ENCODE measurements around the gene ACER1. TPM values are rescaled to one million over a fixed set of nuclear protein-coding genes. Genes with fewer than 3 reads are reported as not detected.

ACER1 gene
- total RNA-seq, 4 donors from 2014 or later, result 0.61 TPM; not detected in 3

DNA sequence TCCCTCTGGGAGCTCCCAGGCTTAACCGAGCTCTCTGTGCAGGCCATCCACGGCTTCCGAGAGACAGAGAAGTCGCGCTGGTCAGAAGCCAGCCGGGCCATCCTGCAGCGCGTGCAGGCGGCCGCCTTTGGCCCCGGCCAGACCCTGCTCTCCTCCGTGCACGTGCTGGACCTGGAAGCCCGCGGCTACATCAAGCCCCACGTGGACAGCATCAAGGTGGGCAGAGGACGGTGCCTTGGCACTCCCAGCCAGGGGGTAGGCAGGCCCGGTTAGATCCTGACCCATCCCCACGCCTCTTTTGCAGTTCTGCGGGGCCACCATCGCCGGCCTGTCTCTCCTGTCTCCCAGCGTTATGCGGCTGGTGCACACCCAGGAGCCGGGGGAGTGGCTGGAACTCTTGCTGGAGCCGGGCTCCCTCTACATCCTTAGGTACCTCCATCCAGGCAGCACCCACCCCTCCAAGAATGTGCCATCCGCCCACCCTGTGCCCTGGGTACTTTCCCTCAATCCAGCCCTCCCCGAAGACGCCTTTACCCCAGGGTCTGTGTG lies 40.8 kb upstream of the ACER1 start:
- Histone ChIP-seq H3K27me3 (no peaks in the 10 kb centered on the region), H3K9me3 (no peaks in the 10 kb centered on the region), H3K27ac (peak overlapping the region; percentile 97 to 100), H3K4me3 (no peak overlapping the region), H3K36me3 (no peaks in the 10 kb centered on the region), H3K4me1 (peaks cover 0 to 9% of the 10 kb centered on the region in 2 donors)
- TF ChIP-seq, protein P1, sequence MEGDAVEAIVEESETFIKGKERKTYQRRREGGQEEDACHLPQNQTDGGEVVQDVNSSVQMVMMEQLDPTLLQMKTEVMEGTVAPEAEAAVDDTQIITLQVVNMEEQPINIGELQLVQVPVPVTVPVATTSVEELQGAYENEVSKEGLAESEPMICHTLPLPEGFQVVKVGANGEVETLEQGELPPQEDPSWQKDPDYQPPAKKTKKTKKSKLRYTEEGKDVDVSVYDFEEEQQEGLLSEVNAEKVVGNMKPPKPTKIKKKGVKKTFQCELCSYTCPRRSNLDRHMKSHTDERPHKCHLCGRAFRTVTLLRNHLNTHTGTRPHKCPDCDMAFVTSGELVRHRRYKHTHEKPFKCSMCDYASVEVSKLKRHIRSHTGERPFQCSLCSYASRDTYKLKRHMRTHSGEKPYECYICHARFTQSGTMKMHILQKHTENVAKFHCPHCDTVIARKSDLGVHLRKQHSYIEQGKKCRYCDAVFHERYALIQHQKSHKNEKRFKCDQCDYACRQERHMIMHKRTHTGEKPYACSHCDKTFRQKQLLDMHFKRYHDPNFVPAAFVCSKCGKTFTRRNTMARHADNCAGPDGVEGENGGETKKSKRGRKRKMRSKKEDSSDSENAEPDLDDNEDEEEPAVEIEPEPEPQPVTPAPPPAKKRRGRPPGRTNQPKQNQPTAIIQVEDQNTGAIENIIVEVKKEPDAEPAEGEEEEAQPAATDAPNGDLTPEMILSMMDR (IDR thresholded peaks at IDR 0.05), result no peak
- TF ChIP-seq POLR2A (IDR thresholded peaks at IDR 0.05), result no peak
- DNase-seq, result peak; percentile 35 to 39
- intact Hi-C loops (cut with DNase I; ENCODE audit: low total_unique reads), result no loop called here

DNA sequence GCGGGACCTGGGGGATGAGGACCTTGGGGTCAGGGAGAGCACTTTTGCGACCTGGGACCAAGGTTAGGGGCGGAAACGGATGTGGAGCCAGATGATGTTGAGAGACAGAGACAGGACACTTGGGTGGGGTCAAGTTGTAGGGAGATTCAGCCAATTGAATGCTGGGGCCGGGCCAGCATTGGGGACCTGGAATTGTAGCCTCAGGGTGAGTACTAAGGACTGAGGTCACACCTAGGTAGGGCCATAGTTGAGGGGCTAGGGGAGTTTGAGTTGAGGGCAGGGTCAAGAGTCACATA lies 40.3 kb upstream of the ACER1 start:
- Histone ChIP-seq H3K27me3 (no peaks in the 10 kb centered on the region), H3K9me3 (no peaks in the 10 kb centered on the region), H3K36me3 (no peaks in the 10 kb centered on the region), H3K27ac (peak overlapping the region; percentile 97 to 100), H3K4me1 (peaks cover 0 to 9% of the 10 kb centered on the region in 2 donors), H3K4me3 (peak overlapping the region; percentile 96)
- no peak for DNase-seq
- TF ChIP-seq, protein P1 (IDR thresholded peaks at IDR 0.05), result no peak
- TF ChIP-seq POLR2A (IDR thresholded peaks at IDR 0.05), result no peak
- intact Hi-C loops (cut with DNase I; ENCODE audit: low total_unique reads), result no loop called here

DNA sequence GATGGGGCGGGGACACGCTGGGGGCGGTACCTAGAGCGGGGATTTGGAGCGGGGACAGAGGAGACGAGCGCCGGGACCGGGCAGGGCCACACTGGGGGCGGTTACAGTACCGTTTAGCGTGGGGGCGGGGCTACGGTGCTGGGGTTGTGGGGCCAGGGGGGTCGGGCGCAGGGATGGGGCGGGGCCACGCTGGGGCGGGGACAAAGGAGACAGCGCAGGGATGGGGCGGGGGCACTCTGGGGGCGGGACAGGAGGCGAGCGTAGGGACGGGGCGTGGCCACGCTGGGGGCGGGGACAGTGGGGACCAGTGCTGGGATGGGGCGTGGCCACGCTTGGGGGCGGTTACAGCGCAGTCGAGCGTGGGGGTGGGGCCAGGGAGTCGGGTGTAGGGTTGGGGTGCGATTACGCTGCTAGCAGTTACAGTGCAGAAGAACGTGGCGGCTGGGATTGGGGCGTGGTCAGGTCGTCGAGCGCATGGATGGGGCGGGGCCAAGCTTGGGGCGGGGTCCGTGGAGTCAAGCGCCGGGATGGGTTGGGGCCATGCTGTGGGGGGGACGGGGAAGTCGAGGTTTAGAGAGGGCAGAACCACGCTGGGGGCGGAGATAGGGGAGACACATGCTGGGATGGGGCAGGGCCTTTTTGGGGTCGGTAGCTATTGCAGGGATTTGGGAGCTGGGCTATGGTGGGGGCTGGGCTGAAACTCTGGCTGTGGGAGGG lies 39.8 kb upstream of the ACER1 start:
- H3K36me3 ChIP-seq, result no peaks in the 10 kb centered on the region
- DNase-seq, result peak; percentile 99
- H3K27me3 ChIP-seq, result no peaks in the 10 kb centered on the region
- peaks cover 0 to 9% of the 10 kb centered on the region in 2 donors for H3K4me1 ChIP-seq
- TF ChIP-seq, protein P1 (IDR thresholded peaks at IDR 0.05), result no peak
- TF ChIP-seq POLR2A (IDR thresholded peaks at IDR 0.05), result no peak
- intact Hi-C loops (cut with DNase I; ENCODE audit: low total_unique reads), result no loop called here
- peak overlapping the region; percentile 96 for H3K4me3 ChIP-seq
- no peaks in the 10 kb centered on the region for H3K9me3 ChIP-seq
- peak overlapping the region; percentile 97 to 100 for H3K27ac ChIP-seq

DNA sequence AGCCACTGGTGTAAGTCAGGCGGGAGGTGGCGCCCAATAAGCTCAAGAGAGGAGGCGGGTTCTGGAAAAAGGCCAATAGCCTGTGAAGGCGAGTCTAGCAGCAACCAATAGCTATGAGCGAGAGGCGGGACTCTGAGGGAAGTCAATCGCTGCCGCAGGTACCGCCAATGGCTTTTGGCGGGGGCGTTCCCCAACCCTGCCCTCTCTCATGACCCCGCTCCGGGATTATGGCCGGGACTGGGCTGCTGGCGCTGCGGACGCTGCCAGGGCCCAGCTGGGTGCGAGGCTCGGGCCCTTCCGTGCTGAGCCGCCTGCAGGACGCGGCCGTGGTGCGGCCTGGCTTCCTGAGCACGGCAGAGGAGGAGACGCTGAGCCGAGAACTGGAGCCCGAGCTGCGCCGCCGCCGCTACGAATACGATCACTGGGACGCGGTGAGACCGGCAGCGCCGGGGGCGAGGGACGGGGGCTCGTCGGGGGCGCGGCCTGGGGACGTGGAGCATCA lies 39.2 kb upstream of the ACER1 start, which contains the start of gene ALKBH7:
Gene ALKBH7, plus strand, starts transcription at position 201 of the 502 bp plus-strand sequence. Its CDS starts 27 bp downstream, at position 228.
- Histone ChIP-seq H3K27me3 (no peaks in the 10 kb centered on the region), H3K9me3 (no peaks in the 10 kb centered on the region), H3K36me3 (no peaks in the 10 kb centered on the region), H3K4me3 (peak within 1 kb of the TSS; percentile 96), H3K27ac (peak within 1 kb of the TSS; percentile 97 to 100), H3K4me1 (peaks cover 0 to 9% of the 10 kb centered on the region in 2 donors)
- peak; percentile 97 to 100 for DNase-seq
- peak in 1 of 2 donors; percentile 69 for TF ChIP-seq POLR2A (IDR thresholded peaks at IDR 0.05)
- TF ChIP-seq, protein P1 (IDR thresholded peaks at IDR 0.05), result peak in 1 of 4 experiments; percentile 9
- intact Hi-C loops (cut with DNase I; ENCODE audit: low total_unique reads), result no loop called here

DNA sequence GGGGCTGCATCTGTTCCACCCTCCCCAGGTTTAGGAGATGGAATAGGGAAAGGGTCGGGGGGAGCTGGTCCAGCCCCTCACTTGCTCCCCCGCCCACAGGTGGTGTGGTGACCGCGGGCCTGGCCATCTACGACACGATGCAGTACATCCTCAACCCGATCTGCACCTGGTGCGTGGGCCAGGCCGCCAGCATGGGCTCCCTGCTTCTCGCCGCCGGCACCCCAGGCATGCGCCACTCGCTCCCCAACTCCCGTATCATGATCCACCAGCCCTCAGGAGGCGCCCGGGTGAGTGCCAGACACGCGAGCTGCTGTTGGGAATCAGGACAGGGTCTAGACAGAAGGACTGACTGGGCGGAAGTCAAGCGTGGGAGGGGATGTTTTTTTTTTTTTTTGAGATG lies 30.9 kb upstream of the ACER1 start:
- no peak for DNase-seq
- intact Hi-C loops (cut with DNase I; ENCODE audit: low total_unique reads), result no loop called here
- H3K4me3 ChIP-seq, result no peak overlapping the region
- H3K27ac ChIP-seq, result no peak overlapping the region
- no peaks in the 10 kb centered on the region for H3K9me3 ChIP-seq
- no peaks in the 10 kb centered on the region for H3K27me3 ChIP-seq
- TF ChIP-seq, protein P1 (IDR thresholded peaks at IDR 0.05), result no peak
- TF ChIP-seq POLR2A (IDR thresholded peaks at IDR 0.05), result no peak
- no peaks in the 10 kb centered on the region for H3K4me1 ChIP-seq
- H3K36me3 ChIP-seq, result no peaks in the 10 kb centered on the region

Measured in uterus (tissue), 4 donors.